ENCODE data around the gene RBCK1.
"Not testable (repeated sequence)": the region's sequence is repeated elsewhere in the genome, so short reads cannot be mapped to it uniquely, and the experiment has no call there.

Gene RBCK1

DNA sequence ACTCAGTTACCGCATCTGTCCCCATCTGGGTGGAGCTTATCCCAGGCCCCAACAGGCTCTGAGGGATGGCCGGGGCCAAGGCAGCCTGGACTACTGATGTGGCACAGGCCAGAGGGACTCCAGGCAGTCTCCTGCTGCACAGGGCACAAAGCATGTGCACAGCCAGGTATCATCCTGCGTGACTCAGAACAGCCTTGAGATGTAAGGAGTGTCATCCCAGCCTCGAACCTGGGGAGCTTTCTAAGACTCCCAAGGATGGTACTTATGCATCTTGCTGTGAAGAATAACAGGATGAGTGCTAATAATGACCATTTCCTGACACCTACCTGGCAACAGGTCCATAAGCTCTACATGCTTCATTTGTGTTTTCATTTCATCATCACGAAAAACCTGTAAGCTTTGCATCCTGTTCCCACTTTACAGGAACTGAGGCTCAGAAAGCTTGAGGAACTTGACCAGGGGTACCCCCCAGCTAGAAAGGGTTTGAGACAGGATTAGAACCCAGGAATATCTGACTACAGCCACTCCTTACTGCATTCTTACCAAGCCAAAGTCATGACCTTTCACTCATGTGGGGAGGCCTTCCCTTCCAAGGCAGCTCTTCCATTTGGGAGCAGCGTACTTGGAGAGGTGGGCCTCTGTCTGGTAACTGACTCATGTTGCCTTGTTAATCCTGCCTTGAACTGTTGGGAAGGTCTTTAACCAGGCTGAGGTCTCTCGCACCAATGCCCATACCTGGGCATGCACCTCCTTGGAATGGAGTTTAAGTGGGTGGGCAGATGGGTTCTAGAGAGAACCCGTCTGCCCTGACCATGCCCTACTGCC is 25.6 kb upstream of the RBCK1 start:
- H3K36me3 Mint-ChIP-seq (ENCODE audit: insufficient read depth) = peaks cover 14% of the 10 kb centered on the region
- peak overlapping the region; percentile 86 to 90 for H3K4me3 Mint-ChIP-seq
- H3K4me1 Mint-ChIP-seq (ENCODE audit: low read depth in 2 of 2) = peaks cover 4 to 9% of the 10 kb centered on the region in 2 donors
- H3K9me3 Mint-ChIP-seq = no peaks in the 10 kb centered on the region
- no peaks in the 10 kb centered on the region for H3K27me3 Mint-ChIP-seq
- DNase-seq (no peak), ATAC-seq (replicated peaks) (peak; percentile 3)
- peak overlapping the region; percentile 66 to 71 for H3K27ac Mint-ChIP-seq

- H3K27me3 Mint-ChIP-seq = no peaks in the 10 kb centered on the region
- DNase-seq = no peak
- ATAC-seq (replicated peaks) = no peak
- peaks cover 8 to 12% of the 10 kb centered on the region in 2 donors for H3K4me1 Mint-ChIP-seq (ENCODE audit: low read depth in 2 of 2)
- peak overlapping the region in 1 of 2 donors; percentile 1 for H3K27ac Mint-ChIP-seq
- peaks cover 14% of the 10 kb centered on the region for H3K36me3 Mint-ChIP-seq (ENCODE audit: insufficient read depth)
- no peak overlapping the region for H3K4me3 Mint-ChIP-seq
- H3K9me3 Mint-ChIP-seq = no peaks in the 10 kb centered on the region
Measured at GRCh38 chr20:383889-384288, 24.2 kb upstream of the RBCK1 start.

- Mint-ChIP-seq H3K9me3 (no peaks in the 10 kb centered on the region), H3K4me1 (ENCODE audit: low read depth in 2 of 2) (peaks cover 8 to 15% of the 10 kb centered on the region in 2 donors), H3K4me3 (no peak overlapping the region), H3K36me3 (ENCODE audit: insufficient read depth) (peaks cover 14% of the 10 kb centered on the region), H3K27ac (peak overlapping the region in 1 of 2 donors; percentile 1), H3K27me3 (no peaks in the 10 kb centered on the region)
- DNase-seq (no peak), ATAC-seq (replicated peaks) (no peak)
Measured at GRCh38 chr20:384723-385122, 23.4 kb upstream of the RBCK1 start.

DNA sequence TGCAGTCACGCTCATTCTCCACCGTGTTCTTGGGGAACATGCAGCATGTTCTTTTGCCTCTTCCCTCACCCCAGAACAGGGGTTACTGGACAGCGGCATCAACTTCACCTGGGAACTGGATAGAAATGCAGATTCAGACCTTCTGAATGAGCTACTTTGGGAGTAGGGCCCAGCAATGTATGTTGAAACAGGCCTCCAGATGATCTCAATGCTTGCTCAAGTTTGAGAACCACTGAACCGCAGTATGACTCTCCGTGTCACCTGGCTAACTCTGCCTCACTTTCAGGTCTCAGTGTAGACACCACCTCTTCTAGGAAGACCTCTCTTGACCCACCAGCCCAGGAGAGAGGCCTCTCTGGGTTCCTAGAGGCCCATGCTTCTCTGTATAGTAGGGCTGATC is 22.7 kb upstream of the RBCK1 start:
- Mint-ChIP-seq H3K27ac (peak overlapping the region in 1 of 2 donors; percentile 25), H3K36me3 (ENCODE audit: insufficient read depth) (peaks cover 14% of the 10 kb centered on the region), H3K27me3 (no peaks in the 10 kb centered on the region), H3K4me1 (ENCODE audit: low read depth in 2 of 2) (peaks cover 8 to 15% of the 10 kb centered on the region in 2 donors), H3K4me3 (no peak overlapping the region), H3K9me3 (no peaks in the 10 kb centered on the region)
- no peak for ATAC-seq (replicated peaks)
- no peak for DNase-seq

DNA sequence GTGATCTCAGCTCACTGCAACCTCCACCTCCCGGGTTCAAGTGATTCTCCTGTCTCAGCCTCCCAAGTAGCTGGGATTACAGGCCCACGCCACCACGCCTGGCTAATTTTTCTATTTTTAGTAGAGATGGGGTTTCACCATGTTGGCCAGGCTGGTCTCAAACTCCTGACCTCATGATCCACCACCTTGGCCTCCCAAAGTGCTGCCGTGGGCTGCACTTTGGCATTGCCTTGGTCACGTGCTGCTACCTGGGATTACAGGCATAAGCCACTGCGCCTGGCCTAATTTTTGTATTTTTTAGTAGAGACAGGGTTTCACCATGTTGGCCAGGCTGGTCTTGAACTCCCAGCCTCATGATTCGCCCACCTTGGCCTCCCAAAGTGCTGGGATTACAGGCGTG is 21.5 kb upstream of the RBCK1 start:
- not testable (repeated sequence) for H3K9me3 Mint-ChIP-seq; DNase-seq; H3K4me3 Mint-ChIP-seq; H3K27me3 Mint-ChIP-seq; ATAC-seq (replicated peaks); H3K27ac Mint-ChIP-seq
- H3K36me3 Mint-ChIP-seq (ENCODE audit: insufficient read depth) = peaks cover 12% of the 10 kb centered on the region
- peaks cover 8 to 15% of the 10 kb centered on the region in 2 donors for H3K4me1 Mint-ChIP-seq (ENCODE audit: low read depth in 2 of 2)

- ATAC-seq (replicated peaks) = no peak
- no peak for DNase-seq
- Mint-ChIP-seq H3K27me3 (no peaks in the 10 kb centered on the region), H3K27ac (peak overlapping the region in 1 of 2 donors; percentile 74), H3K9me3 (no peaks in the 10 kb centered on the region), H3K36me3 (ENCODE audit: insufficient read depth) (peaks cover 10% of the 10 kb centered on the region), H3K4me1 (ENCODE audit: low read depth in 2 of 2) (peaks cover 8 to 13% of the 10 kb centered on the region in 2 donors), H3K4me3 (no peak overlapping the region)
Measured at GRCh38 chr20:387520-387919, 20.6 kb upstream of the RBCK1 start.

DNA sequence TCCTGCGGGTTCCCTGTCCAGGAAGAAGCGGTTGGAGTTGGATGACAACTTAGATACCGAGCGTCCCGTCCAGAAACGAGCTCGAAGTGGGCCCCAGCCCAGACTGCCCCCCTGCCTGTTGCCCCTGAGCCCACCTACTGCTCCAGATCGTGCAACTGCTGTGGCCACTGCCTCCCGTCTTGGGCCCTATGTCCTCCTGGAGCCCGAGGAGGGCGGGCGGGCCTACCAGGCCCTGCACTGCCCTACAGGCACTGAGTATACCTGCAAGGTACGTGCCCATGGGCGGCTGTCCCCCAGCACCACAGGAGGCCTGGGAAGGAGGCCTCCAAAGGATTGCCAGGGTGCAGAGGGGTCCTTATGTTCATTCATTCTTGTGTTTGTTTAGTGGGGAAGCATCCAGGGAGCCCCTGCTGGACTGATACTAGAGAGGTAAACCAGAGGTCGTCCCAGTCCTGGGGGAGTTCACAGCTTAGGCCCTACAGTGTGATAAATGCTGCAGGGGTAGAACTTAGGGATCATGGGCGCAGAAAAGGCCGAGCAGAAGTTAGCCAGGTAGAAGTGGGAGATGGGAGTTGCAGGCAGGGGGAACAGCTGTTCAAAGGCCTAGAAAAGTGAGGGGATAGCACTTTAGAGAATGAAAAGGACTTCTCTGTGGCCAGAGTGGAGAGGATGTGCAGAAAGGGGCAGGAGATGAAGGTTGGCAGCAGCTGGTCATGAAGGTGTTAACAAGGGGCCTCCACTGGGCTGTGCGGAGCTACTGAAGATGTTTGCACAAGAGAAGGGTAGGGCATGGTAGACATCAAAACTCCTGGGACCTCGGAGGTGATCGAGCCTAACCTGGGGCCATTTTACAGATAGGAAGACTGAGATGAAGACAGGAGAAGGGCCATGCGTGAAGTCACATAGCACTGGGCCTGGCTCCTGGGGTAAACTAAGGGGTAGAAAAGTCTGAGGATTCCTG is 19.8 kb upstream of the RBCK1 start:
- H3K27me3 Mint-ChIP-seq = no peaks in the 10 kb centered on the region
- ATAC-seq (replicated peaks) = no peak
- peaks cover 16% of the 10 kb centered on the region for H3K36me3 Mint-ChIP-seq (ENCODE audit: insufficient read depth)

DNA sequence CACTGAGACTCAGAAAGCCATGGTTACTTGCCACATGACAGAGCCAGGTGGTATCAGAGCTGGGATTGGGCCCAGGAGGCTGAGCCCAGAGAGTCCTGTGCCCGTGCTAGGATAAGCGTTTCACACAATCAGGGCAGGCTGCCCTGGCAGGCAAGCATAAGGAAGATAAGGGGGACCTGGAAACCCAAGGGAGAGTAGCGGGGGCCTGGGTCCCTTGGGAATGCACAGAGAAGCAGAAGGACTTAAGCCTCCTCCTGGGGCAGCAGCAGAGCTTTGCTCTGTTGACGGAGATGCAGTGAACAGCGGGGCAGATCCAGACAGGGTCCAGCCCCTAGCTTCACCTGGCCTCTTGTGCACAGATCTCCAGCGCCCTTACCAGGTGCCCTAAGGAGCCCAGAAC is 18.9 kb upstream of the RBCK1 start:
- Mint-ChIP-seq H3K4me3 (no peak overlapping the region), H3K9me3 (no peaks in the 10 kb centered on the region), H3K36me3 (ENCODE audit: insufficient read depth) (peaks cover 23% of the 10 kb centered on the region), H3K4me1 (ENCODE audit: low read depth in 2 of 2) (peaks cover 4 to 6% of the 10 kb centered on the region in 2 donors), H3K27me3 (no peaks in the 10 kb centered on the region), H3K27ac (no peak overlapping the region)
- DNase-seq (no peak), ATAC-seq (replicated peaks) (no peak)

More for the DNA sequence above, 19.8 kb upstream of the RBCK1 start:
- H3K9me3 Mint-ChIP-seq = no peaks in the 10 kb centered on the region
- H3K4me3 Mint-ChIP-seq = no peak overlapping the region
- DNase-seq = no peak
- peak overlapping the region in 1 of 2 donors; percentile 74 for H3K27ac Mint-ChIP-seq
- peaks cover 4 to 6% of the 10 kb centered on the region in 2 donors for H3K4me1 Mint-ChIP-seq (ENCODE audit: low read depth in 2 of 2)

- Mint-ChIP-seq H3K27ac (no peak overlapping the region), H3K4me3 (no peak overlapping the region), H3K4me1 (ENCODE audit: low read depth in 2 of 2) (peaks cover 4 to 6% of the 10 kb centered on the region in 2 donors)
Measured at GRCh38 chr20:391041-391711, 16.9 kb upstream of the RBCK1 start.

GRCh38 chr20:393296-393695 is 14.8 kb upstream of the RBCK1 start:
- not testable (repeated sequence) for H3K4me1 Mint-ChIP-seq (ENCODE audit: low read depth in 2 of 2); H3K27me3 Mint-ChIP-seq; ATAC-seq (replicated peaks); H3K4me3 Mint-ChIP-seq; DNase-seq; H3K9me3 Mint-ChIP-seq; H3K27ac Mint-ChIP-seq
- H3K36me3 Mint-ChIP-seq (ENCODE audit: insufficient read depth) = peaks cover 44% of the 10 kb centered on the region

More at GRCh38 chr20:391041-391711, 16.9 kb upstream of the RBCK1 start:
- H3K36me3 Mint-ChIP-seq (ENCODE audit: insufficient read depth) = peaks cover 35% of the 10 kb centered on the region
- H3K27me3 Mint-ChIP-seq = no peaks in the 10 kb centered on the region
- DNase-seq (no peak), ATAC-seq (replicated peaks) (no peak)
- H3K9me3 Mint-ChIP-seq = no peaks in the 10 kb centered on the region

- no peaks in the 10 kb centered on the region for H3K27me3 Mint-ChIP-seq
- DNase-seq (no peak), ATAC-seq (replicated peaks) (no peak)
- no peak overlapping the region for H3K27ac Mint-ChIP-seq
- no peak overlapping the region for H3K4me3 Mint-ChIP-seq
- H3K4me1 Mint-ChIP-seq (ENCODE audit: low read depth in 2 of 2) = peaks cover 0 to 1% of the 10 kb centered on the region in 2 donors
- H3K36me3 Mint-ChIP-seq (ENCODE audit: insufficient read depth) = peaks cover 42% of the 10 kb centered on the region
- H3K9me3 Mint-ChIP-seq = no peaks in the 10 kb centered on the region
Measured at GRCh38 chr20:396252-396618, 11.9 kb upstream of the RBCK1 start.

- Mint-ChIP-seq H3K27ac (no peak overlapping the region), H3K36me3 (ENCODE audit: insufficient read depth) (peaks cover 42% of the 10 kb centered on the region), H3K27me3 (no peaks in the 10 kb centered on the region), H3K4me3 (no peak overlapping the region), H3K4me1 (ENCODE audit: low read depth in 2 of 2) (peaks cover 0 to 4% of the 10 kb centered on the region in 2 donors), H3K9me3 (no peaks in the 10 kb centered on the region)
- ATAC-seq (replicated peaks) (no peak), DNase-seq (no peak)
Measured at GRCh38 chr20:396619-397431, 11.3 kb upstream of the RBCK1 start.

All from effector memory CD8-positive, alpha-beta T cell (primary cell).